Activated T-cell treated with anti-CD3 and anti-CD28 coated beads, Interleukin-2, amount 50 U/mL, for 1 hour (primary cell): Measurements from ENCODE around the gene CCDC47.
A peak's percentile ranks its signal among the peaks of the same experiment; 100 is the strongest.
"Not testable (repeated sequence)": the region's sequence is repeated elsewhere in the genome, so short reads cannot be mapped to it uniquely, and the experiment has no call there.

ENCODE experiments used
- DNase-seq: peaks from one replicate; pipeline ENCODE4 v3.0.0-alpha.2; 2020

CCDC47 gene

GRCh38 chr17:63720194-63720593 lies 53.2 kb downstream of the CCDC47 start:
- not testable (repeated sequence) for DNase-seq

- DNase-seq: no peak
Observed at GRCh38 chr17:63718988-63719387, 54.4 kb downstream of the CCDC47 start.

GRCh38 chr17:63716426-63716825 lies 57.0 kb downstream of the CCDC47 start:
- DNase-seq: no peak

- DNase-seq: no peak
Observed at GRCh38 chr17:63714550-63715277, 58.7 kb downstream of the CCDC47 start.

GRCh38 chr17:63709110-63709509 lies 64.3 kb downstream of the CCDC47 start:
- no peak for DNase-seq

- peak; percentile 37 for DNase-seq
Observed at GRCh38 chr17:63707151-63707550, 66.2 kb downstream of the CCDC47 start.

- DNase-seq: no peak
Observed at GRCh38 chr17:63706336-63707082, 66.9 kb downstream of the CCDC47 start.

- no peak for DNase-seq
Observed at GRCh38 chr17:63705657-63706056, 67.7 kb downstream of the CCDC47 start.

- DNase-seq: no peak
Observed at GRCh38 chr17:63704836-63705235, 68.6 kb downstream of the CCDC47 start.

GRCh38 chr17:63704259-63704576 lies 69.2 kb downstream of the CCDC47 start:
- DNase-seq: no peak

GRCh38 chr17:63703556-63704258 lies 69.7 kb downstream of the CCDC47 start:
- DNase-seq: no peak

- no peak for DNase-seq
Observed at GRCh38 chr17:63703029-63703428, 70.4 kb downstream of the CCDC47 start.

- DNase-seq: no peak
Observed at GRCh38 chr17:63702721-63703015, 70.7 kb downstream of the CCDC47 start.

- DNase-seq: peak; percentile 72
Observed at GRCh38 chr17:63701868-63702720, 71.3 kb downstream of the CCDC47 start.

GRCh38 chr17:63701456-63701820 lies 72.0 kb downstream of the CCDC47 start:
- no peak for DNase-seq

- peak; percentile 69 for DNase-seq
Observed at GRCh38 chr17:63700528-63701455, 72.6 kb downstream of the CCDC47 start.

GRCh38 chr17:63699638-63700527 lies 73.5 kb downstream of the CCDC47 start, which contains the start of gene LIMD2:
LIMD2 (minus strand) TSS chr17:63700125; CDS start chr17:63699298, 827 bp downstream.
- peak; percentile 90 for DNase-seq

GRCh38 chr17:63698886-63699637 lies 74.3 kb downstream of the CCDC47 start:
- peak; percentile 83 for DNase-seq

- no peak for DNase-seq
Observed at GRCh38 chr17:63698381-63698885, 75.0 kb downstream of the CCDC47 start.
